SJCRH30 (cell line): ENCODE results near the gene CCDC88C. TPM values are rescaled to one million over a fixed set of nuclear protein-coding genes. Genes with fewer than 3 reads are reported as not detected.

Source experiments
- DNase-seq, 2 experiments: peaks; one replicate each; pipeline ENCODE4 v3.0.0-alpha.2; 2015 to 2020
- H3K27ac ChIP-seq: fragments of 250-450 bp; sonication (Bioruptor Pico); 2 replicates; pipeline ENCODE4 v1.5.1; 2020; ENCODE audit warnings: mild to moderate bottlenecking, moderate library complexity
- H3K27me3 ChIP-seq: fragments of 250-450 bp; sonication (Bioruptor Pico); 2 replicates; pipeline ENCODE4 v1.5.1; 2020; ENCODE audit warnings: mild to moderate bottlenecking, moderate library complexity
- H3K36me3 ChIP-seq: fragments of 250-450 bp; sonication (Bioruptor Pico); 2 replicates; pipeline ENCODE4 v1.5.1; 2020; ENCODE audit warnings: mild to moderate bottlenecking, moderate library complexity
- H3K4me1 ChIP-seq: fragments of 250-450 bp; sonication (Bioruptor Pico); 2 replicates; pipeline ENCODE4 v1.5.1; 2020; ENCODE audit warnings: mild to moderate bottlenecking, moderate library complexity
- H3K4me3 ChIP-seq: fragments of 250-450 bp; sonication (Bioruptor Pico); 2 replicates; pipeline ENCODE4 v1.5.1; 2020; ENCODE audit warnings: mild to moderate bottlenecking, moderate library complexity
- H3K9me3 ChIP-seq: fragments of 250-450 bp; sonication (Bioruptor Pico); replicated peaks from 2 replicates; pipeline ENCODE4 v1.5.1; 2020; ENCODE audit warnings: mild to moderate bottlenecking, moderate library complexity
- total RNA-seq: library from RNA; depleted of rRNA; stranded (reverse); fragments of >200 nt; shearing (Covaris generic); gene quantifications from 2 replicates; pipeline ENCODE4 v1.2.3, GENCODE V29; 2014

CCDC88C gene
- total RNA-seq, 1 experiment from 2014 or later = 8.9 TPM

DNA sequence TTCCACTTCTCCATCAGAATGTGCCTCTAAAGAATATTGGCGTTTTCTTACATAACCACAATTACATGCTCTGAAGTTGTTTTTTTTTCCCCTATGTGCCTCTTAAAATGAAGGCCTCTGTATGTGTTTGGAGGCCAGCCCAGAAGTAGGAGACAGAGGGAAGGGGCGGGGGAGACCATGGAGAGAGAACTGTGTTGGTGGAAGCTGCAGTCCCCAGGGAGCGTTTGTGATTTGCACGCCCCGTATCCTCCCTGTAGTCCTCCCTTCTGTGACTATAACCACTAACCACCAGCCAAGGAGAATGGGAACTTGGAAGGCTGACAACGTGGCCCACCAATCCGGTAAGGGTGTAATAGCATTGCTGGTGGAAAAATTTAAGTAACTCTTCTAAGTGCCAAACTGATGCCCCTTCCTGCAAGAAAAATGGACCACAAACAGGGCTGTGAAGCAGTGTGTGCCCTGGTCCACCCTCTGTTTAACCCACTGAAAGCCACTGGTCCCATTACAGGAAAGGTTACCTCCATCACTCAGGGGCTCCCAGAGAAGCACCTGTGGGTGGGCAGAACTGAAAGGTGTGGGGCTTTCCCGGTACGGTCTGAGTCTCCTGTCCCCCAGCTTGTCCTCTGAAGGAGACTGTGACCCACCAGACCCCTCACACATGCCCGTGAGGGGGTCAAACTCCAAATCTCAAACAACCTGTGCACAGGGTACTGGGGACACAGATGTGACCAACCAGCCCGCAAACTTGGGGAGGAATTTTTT lies 36.8 kb downstream of the CCDC88C start:
- no peak overlapping the region for H3K4me3 ChIP-seq
- peaks cover 36% of the 10 kb centered on the region for H3K4me1 ChIP-seq
- H3K36me3 ChIP-seq = no peaks in the 10 kb centered on the region
- peak; percentile 90 to 94 for DNase-seq
- peak overlapping the region; percentile 28 for H3K27ac ChIP-seq
- no peaks in the 10 kb centered on the region for H3K9me3 ChIP-seq
- no peaks in the 10 kb centered on the region for H3K27me3 ChIP-seq

DNA sequence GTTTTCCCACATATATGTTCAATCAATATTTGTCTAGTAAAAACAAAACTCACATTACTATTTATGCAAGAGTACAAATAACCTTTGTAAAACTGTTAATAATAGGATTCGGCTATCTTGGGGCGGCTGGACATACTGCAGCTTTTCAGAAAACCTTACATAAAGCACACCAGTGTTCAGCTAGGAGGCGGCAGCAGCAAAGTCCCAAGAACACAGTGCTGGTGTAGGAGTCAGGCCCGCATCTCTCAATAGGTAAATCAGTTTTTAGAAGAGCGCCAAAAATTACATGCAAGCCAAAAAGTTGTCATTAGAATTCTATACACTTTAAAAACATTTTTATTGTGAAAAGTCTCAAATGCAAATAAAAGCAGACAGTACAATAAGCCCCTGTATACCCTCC lies 37.5 kb downstream of the CCDC88C start:
- H3K27me3 ChIP-seq = no peaks in the 10 kb centered on the region
- H3K27ac ChIP-seq = peak overlapping the region; percentile 28
- no peaks in the 10 kb centered on the region for H3K9me3 ChIP-seq
- H3K4me1 ChIP-seq = peaks cover 42% of the 10 kb centered on the region
- DNase-seq = no peak
- no peaks in the 10 kb centered on the region for H3K36me3 ChIP-seq
- H3K4me3 ChIP-seq = no peak overlapping the region

DNA sequence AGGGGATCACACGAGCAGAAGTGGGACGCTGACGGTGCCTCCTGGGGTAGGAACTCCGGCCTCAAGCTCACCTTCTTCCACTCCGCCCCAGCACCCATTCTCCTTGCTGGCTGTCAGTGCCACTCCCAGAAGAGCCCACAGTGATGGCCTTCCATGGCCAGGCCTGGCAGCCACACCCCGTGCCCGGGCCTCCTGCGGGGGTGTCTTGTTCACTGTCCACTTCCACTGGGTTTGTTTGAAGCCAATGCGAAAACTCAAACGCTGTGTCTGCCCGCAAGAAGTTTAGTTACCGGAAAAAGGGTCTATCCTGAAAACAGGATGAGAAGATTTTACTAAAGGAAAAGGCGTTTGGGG lies 38.1 kb downstream of the CCDC88C start:
- Histone ChIP-seq H3K4me3 (no peak overlapping the region), H3K4me1 (peaks cover 48% of the 10 kb centered on the region), H3K27me3 (no peaks in the 10 kb centered on the region), H3K36me3 (no peaks in the 10 kb centered on the region), H3K9me3 (no peaks in the 10 kb centered on the region), H3K27ac (no peak overlapping the region)
- DNase-seq = no peak

DNA sequence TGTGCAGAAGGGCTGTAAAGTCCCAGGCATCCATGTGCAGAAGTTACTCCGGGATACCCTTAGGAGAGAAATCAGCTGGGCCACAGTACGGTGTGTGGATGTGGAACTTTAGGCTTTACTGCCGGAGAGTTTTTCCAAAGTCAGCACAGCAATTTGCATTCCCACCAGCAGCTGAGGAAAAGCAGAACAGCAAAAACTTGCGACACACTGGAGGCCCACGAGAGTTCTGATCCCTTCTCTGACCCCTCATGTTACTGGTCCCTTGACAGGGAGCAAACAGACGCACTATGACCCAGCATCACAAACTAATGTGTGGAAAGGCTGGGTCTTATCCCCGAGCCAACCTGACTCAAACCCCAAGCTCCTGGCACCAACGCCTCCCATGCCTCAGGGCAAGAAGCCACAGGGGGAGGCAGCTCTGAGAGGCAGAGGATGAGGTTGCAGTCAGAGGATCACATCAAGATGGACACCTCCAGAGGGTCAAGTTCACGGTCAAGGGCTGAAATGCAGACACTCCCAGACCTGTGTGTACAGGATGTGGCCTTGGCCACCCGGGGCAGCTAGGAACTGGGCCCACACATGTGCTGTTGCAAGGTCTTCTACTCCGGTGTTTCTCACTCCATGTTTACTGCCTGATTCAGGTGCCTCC lies 38.6 kb downstream of the CCDC88C start:
- Histone ChIP-seq H3K9me3 (no peaks in the 10 kb centered on the region), H3K27me3 (no peaks in the 10 kb centered on the region), H3K4me1 (peaks cover 53% of the 10 kb centered on the region), H3K36me3 (no peaks in the 10 kb centered on the region), H3K4me3 (no peak overlapping the region), H3K27ac (no peak overlapping the region)
- no peak for DNase-seq

DNA sequence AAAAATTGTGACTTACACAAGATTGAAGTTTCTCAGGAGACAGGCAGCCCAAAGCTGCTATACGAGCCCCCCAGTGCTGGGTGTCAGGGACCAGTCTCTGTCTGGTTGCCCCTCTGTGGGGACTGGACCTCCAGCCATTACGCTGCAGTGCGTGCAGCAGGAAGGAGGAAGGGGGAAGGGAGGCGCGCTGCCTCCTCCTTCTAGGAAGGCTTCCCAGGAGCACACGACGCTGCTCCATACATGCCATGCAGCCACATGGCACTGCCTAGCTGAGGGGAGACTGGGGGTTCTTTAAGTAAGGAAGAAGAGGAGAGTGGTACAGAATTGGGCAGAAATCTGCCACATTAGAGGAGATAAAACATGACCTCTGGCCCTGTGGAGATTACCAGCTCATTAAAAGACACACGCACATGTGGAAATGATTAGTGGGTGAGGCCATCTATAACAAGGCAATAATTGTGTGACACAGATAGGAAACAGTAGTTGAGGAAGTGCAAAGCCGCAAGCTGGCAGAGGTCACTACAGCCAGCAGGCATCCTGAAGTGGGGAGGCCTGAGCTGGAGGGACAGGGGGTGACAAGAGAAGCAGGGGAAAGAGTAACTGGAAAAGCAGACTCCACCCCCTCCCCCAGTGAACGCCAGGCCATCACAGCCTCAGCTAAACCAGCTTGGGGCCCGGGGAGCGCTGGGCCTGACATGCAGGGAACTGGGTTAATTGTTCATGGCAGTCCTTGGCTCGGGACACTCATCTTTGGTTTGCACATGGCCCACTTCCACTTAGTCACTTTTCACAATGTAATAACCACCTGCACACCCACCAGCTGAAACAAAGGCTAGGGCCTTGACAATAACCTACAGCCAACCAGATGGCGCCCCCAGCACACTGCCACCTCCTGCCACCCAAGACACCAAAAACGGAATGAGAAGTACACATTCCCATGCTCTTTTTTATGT lies 39.6 kb downstream of the CCDC88C start:
- DNase-seq = no peak
- Histone ChIP-seq H3K4me3 (no peak overlapping the region), H3K4me1 (peaks cover 54% of the 10 kb centered on the region), H3K27me3 (no peaks in the 10 kb centered on the region), H3K9me3 (no peaks in the 10 kb centered on the region), H3K36me3 (no peaks in the 10 kb centered on the region), H3K27ac (no peak overlapping the region)

DNA sequence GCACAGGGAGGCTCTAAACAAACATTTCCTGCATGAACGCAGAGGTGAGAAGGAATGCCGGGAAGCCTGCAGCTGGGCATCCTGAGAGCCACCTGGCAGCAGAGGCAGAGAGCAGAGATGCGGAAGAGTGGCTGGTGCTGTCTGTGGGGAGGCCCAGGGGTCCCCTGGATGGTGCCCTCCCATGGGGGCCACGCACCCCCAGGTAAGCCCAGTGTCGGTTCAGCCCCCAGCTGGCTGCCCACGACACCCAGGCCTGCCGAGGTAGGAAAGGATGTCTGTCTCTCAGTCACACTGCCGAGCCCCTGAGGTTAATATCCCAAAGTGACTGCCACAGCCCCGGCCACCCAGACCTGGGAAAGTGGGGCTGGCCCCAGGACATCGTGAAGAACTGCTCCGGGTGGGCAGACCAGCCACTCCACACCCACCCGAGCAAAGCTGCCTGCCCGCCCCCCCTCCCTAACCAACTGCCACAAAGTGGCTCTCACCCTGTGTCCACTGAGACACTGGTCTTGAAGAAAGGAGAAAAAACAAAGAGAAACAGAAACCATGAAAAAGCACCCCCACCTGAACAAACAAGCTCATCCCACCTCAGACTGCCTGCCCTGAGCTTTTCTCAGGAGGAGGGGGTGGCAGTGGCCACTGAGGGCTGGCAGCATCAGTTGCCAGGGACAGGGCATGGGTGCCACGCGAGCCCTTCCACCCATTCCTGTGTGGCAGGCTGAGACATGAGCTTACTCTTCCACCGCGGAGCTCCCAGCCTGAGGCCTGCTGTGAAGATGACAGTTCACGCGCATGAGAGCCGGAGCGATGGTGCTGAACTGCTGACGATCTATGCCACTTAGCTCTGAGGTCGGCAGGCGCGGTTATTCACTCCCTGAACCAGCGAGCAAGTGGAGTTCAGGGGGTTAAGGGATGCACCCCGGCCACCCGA lies 40.8 kb downstream of the CCDC88C start:
- Histone ChIP-seq H3K27me3 (no peaks in the 10 kb centered on the region), H3K4me3 (no peak overlapping the region), H3K9me3 (no peaks in the 10 kb centered on the region), H3K4me1 (peaks cover 55% of the 10 kb centered on the region), H3K36me3 (no peaks in the 10 kb centered on the region), H3K27ac (no peak overlapping the region)
- DNase-seq = no peak

DNA sequence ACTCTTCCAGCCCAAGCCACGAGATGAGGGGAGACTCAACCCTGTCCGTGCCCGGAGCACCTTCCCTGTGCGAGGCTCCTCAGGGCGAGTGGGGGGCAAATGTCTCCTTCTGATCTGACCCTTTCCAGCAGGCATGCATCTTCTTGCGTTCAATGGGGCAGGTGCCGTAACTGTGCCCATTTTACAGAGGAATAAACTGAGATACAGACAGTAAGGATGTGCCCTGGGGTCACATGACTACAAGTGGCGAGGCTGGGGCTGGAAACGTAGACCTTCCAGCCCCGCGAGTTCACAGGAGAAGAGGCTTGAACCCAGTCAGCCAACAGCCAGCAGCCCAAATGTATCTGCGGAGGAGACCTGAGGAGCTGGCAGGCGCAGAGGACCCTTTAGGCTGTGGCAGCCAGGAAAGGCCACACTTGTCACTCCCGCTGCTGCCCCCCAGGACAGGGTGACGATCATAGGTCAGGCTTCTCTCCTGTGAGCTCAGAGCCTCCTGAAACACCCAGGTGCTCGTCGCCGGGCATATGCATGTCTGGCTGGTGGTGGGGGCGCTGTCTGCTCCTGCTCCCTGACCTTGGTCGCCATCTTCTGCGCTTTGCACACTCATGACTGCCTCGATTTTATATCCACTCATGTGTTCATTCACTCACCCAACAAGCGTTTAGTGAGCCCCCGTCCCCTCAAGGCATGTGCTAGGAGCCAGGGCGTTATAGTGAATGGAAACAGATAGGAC lies 41.7 kb downstream of the CCDC88C start:
- Histone ChIP-seq H3K4me3 (no peak overlapping the region), H3K27me3 (no peaks in the 10 kb centered on the region), H3K27ac (no peak overlapping the region), H3K4me1 (peaks cover 51% of the 10 kb centered on the region), H3K9me3 (no peaks in the 10 kb centered on the region), H3K36me3 (no peaks in the 10 kb centered on the region)
- DNase-seq = no peak

DNA sequence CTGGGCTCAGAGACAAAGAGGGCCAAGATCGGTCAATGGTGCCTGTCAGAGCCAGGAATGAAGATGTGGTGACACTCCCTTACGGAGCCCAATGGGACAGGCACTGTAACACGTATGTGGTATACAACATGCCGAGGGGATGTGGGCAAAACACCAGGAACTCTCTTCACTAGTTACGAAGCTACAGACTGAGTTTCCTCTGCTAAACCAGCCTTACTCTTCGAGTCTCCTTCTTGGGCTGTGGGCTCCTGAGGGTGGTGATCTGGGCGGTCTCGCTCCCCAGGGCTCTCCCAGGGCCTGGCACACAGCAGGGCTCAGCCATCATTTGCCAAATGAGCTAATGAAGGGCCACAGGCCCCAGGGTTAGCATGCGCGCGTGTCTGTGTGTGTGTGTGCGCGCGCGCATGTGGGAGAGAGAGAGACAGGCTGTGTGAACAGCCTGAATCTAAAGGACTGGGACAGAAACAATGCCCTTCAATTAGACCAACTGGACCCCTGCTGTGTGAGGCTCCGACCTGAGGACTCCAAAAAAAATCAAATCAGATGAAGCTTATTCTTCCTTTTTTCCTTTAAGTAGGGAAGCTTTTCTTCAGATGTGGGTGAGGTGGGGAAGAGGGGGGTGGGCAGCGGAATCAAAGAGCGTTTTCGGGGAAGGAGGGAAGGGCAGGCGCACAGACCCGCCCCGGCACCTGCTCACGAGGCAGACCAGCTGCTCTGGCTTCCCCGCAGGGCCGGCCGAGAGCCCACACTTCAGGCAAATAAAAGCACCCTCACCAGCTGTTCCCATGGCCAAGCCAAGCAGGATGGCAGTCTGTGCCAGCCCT lies 42.5 kb downstream of the CCDC88C start:
- no peaks in the 10 kb centered on the region for H3K27me3 ChIP-seq
- H3K4me3 ChIP-seq = no peak overlapping the region
- H3K27ac ChIP-seq = no peak overlapping the region; the same call in 1 of the 2 replicates
- peaks cover 46% of the 10 kb centered on the region for H3K4me1 ChIP-seq
- no peaks in the 10 kb centered on the region for H3K36me3 ChIP-seq
- H3K9me3 ChIP-seq = no peaks in the 10 kb centered on the region
- peak; percentile 73 to 80 for DNase-seq

DNA sequence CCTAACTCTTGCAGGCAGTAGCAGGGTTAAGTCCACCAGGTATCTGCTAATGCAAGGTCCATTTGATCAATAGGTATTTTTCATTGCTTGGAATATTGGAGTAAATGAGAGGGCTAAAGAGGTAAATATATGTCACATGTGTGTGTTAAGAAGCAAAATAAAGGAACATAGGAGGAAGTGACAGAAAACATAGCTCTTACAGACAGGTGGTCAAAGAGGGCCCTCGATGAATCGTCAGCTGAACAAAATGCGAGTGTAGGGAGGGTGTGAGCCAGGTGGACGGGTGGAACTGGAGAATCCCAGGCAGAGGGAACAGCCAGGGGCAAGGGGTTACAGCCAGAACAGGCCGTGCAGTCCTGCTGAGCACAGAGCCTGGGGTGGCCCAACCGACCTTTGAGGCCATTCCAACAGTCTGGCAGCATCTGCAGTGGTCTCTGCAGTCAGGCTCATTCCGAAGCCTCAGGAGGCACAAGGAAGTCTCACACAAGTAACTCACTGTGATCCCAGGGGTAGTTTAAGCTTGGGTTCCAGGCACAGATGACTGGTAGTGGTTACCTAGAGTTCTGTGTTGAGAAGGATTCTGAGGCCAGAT lies 43.2 kb downstream of the CCDC88C start:
- Histone ChIP-seq H3K27ac (no peak overlapping the region), H3K36me3 (no peaks in the 10 kb centered on the region), H3K4me1 (peaks cover 46% of the 10 kb centered on the region), H3K4me3 (no peak overlapping the region), H3K9me3 (no peaks in the 10 kb centered on the region), H3K27me3 (no peaks in the 10 kb centered on the region)
- DNase-seq = peak in 1 of 2 experiments; percentile 20

DNA sequence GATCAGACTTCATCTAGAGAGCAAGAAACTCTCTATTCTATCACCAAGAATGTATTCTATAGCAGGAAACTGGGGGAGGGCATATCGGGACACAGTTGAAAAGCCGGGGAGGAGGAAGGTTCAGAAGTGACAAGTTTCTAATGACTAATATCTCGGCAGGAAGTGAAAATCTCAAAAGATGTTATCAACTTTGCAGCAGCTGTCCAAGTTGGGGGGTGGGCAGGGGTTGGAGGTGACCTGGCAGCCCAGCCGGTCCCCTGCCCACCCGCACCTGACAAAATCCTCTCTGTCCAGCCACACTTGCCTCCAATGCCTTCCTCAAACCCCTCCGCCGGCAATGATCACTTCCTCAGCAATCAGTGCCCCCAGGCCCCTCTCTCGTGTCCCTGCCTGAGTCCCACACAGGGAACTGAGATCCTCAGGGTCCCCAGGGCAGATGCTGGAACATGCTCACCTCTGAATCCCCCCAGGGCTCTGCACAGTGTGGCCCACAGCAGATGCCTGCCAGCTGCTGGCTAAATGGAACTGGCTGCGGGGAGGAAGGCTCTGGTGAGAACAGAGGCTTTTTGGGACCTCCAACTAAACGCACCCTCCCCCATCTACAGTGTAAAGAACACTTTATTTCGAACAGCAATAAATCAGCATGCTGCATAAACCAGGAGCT lies 43.9 kb downstream of the CCDC88C start:
- Histone ChIP-seq H3K27ac (peak overlapping the region; percentile 6; the same call in 1 of the 2 replicates), H3K4me3 (no peak overlapping the region), H3K36me3 (no peaks in the 10 kb centered on the region), H3K4me1 (peaks cover 46% of the 10 kb centered on the region), H3K9me3 (no peaks in the 10 kb centered on the region), H3K27me3 (no peaks in the 10 kb centered on the region)
- peak; percentile 42 to 62 for DNase-seq

DNA sequence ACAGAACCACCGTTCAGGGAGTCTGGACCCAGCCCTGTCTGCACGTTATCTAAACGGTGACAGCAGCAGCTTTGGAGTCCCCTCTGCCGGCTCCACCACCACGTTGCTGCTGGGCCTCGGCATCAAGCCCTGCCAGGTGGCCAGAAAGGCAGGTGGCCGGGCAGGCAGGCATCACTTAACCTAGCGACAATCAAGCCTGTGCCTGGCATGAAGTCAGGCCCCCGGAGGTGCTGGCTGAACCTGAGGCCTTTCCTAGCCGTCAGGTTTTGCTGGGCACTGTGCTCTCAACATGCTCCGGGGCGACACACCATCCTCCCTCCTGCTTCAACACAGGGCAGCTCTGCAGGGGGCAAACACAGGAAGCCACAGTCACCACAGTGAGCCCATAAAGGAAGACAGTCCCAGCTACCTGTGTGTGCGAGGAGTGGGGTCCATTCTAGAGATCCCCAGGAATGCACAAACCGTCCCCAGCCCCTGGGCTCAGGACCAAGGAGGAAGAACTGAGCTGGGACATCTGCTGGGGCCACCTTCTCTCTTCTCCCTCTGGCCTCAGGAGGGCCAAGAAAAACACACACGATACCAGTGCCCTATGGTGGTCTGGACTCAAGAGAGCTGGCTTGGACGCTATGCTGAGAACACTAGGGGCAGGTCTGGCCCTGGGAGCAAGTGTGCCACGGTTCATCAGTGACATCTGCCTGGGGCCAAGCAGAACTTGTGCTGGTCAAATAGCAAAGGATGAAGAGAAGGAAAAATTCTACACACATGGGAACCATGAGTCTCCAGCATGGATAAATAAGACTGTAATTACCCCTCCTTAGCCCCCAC lies 44.7 kb downstream of the CCDC88C start:
- H3K4me1 ChIP-seq = peaks cover 46% of the 10 kb centered on the region
- DNase-seq = peak in 1 of 2 experiments; percentile 47
- H3K9me3 ChIP-seq = no peaks in the 10 kb centered on the region
- H3K4me3 ChIP-seq = no peak overlapping the region
- H3K27ac ChIP-seq = peak overlapping the region; percentile 6; the same call in 1 of the 2 replicates
- H3K36me3 ChIP-seq = no peaks in the 10 kb centered on the region
- H3K27me3 ChIP-seq = no peaks in the 10 kb centered on the region
